ENCODE data around the gene INPP4A.
A peak's percentile ranks its signal among the peaks of the same experiment; 100 is the strongest.
"Not testable (repeated sequence)": the region's sequence is repeated elsewhere in the genome, so short reads cannot be mapped to it uniquely, and the experiment has no call there.

The INPP4A gene

DNA sequence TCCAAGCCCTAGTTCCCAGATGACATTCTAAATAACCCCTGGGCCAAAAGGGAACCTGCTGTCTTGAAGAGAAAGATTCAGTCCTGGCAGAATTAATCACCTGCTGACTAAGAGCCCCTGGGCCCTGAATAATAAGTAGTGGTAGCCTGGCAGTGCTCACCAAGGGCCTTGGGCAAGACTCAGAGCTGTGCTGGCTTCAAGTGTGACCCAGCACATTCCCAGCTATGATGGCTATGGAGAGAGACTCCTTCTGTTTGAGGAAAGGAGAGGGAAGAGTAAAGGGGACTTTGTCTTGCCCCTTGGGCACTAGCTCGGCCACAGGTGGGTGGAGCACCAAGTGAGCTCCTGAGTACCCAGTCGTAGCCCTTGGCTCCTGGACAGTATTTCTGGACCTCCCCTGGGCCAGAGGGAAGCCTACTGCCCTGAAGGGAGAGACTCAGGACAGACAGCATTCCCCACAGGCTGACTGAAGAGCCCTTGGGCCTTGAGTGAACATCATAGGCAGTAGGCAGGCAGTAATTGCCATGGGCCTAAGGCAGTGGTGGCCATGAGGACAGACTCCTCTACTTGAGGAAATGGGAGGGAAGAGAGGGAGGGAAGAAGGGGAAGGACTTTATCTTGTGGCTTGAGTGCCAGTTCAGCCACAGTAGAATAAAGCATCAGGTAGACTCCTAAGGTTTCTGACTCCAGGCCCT, 40.0 kb upstream of the INPP4A start:
- H3K4me3 ChIP-seq (ENCODE audit: low read depth, low read length), result no peak overlapping the region
- no peak for DNase-seq
- no peaks in the 10 kb centered on the region for H3K36me3 ChIP-seq (replicated peaks)
- H3K27me3 ChIP-seq (replicated peaks), result no peaks in the 10 kb centered on the region
- TF ChIP-seq, protein P1, sequence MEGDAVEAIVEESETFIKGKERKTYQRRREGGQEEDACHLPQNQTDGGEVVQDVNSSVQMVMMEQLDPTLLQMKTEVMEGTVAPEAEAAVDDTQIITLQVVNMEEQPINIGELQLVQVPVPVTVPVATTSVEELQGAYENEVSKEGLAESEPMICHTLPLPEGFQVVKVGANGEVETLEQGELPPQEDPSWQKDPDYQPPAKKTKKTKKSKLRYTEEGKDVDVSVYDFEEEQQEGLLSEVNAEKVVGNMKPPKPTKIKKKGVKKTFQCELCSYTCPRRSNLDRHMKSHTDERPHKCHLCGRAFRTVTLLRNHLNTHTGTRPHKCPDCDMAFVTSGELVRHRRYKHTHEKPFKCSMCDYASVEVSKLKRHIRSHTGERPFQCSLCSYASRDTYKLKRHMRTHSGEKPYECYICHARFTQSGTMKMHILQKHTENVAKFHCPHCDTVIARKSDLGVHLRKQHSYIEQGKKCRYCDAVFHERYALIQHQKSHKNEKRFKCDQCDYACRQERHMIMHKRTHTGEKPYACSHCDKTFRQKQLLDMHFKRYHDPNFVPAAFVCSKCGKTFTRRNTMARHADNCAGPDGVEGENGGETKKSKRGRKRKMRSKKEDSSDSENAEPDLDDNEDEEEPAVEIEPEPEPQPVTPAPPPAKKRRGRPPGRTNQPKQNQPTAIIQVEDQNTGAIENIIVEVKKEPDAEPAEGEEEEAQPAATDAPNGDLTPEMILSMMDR (IDR thresholded peaks at IDR 0.05; ENCODE audit: low read depth, low read length, missing control alignments), result no peak
- H3K27ac ChIP-seq, result no peak overlapping the region
- in situ Hi-C loops (cut with HindIII; ENCODE audit: low pct_ligation_motif_present, low sequenced_read_pairs), result no loop called here

- no peak for DNase-seq
- Histone ChIP-seq H3K27me3 (replicated peaks) (no peaks in the 10 kb centered on the region), H3K27ac (no peak overlapping the region), H3K36me3 (replicated peaks) (no peaks in the 10 kb centered on the region), H3K4me3 (ENCODE audit: low read depth, low read length) (no peak overlapping the region)
- in situ Hi-C loops (cut with HindIII; ENCODE audit: low pct_ligation_motif_present, low sequenced_read_pairs), result no loop called here
- TF ChIP-seq, protein P1 (IDR thresholded peaks at IDR 0.05; ENCODE audit: low read depth, low read length, missing control alignments), result no peak
Measured at GRCh38 chr2:98405301-98405700, 39.4 kb upstream of the INPP4A start.

GRCh38 chr2:98408155-98408554, 36.5 kb upstream of the INPP4A start:
- DNase-seq, result no peak
- Histone ChIP-seq H3K4me3 (ENCODE audit: low read depth, low read length) (no peak overlapping the region), H3K36me3 (replicated peaks) (no peaks in the 10 kb centered on the region), H3K27ac (no peak overlapping the region), H3K27me3 (replicated peaks) (no peaks in the 10 kb centered on the region)
- in situ Hi-C loops (cut with HindIII; ENCODE audit: low pct_ligation_motif_present, low sequenced_read_pairs), result no loop called here
- TF ChIP-seq, protein P1 (IDR thresholded peaks at IDR 0.05; ENCODE audit: low read depth, low read length, missing control alignments), result no peak

DNA sequence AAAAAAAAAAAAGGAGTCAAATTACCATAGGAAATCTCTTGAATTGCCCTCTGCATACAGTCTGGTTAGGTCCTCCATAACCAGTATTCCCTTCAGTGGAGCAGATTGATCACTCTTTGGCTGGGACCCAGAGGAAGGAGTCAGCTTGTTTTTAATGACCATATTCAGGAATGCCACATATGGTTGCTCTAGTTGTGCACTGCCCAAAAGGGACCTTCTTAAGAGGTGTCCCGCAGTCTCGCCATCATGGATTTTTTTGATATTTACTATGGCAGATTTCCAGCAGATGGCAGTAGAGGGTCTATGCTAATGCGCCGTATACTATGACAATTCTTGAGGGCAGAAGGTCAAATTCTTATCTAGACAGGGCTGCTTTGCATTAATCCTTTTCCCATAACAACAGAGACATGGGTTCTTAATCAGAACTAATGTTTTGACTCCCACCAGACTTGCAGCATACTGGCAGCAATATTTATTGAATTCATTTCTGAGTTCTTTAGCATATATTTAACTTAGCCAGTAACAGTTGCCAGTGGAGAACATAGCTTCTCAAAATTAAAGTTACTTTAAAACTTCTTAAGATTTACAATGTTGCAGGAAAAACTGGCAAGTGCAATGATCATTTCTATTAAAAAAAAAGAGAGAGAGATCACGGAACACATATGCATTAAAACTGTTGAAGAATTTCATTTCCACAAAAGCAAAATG, 31.8 kb upstream of the INPP4A start:
- H3K4me3 ChIP-seq (ENCODE audit: low read depth, low read length), result no peak overlapping the region
- no peaks in the 10 kb centered on the region for H3K36me3 ChIP-seq (replicated peaks)
- no peak overlapping the region for H3K27ac ChIP-seq
- in situ Hi-C loops (cut with HindIII; ENCODE audit: low pct_ligation_motif_present, low sequenced_read_pairs), result no loop called here
- peak; percentile 61 for DNase-seq
- TF ChIP-seq, protein P1 (IDR thresholded peaks at IDR 0.05; ENCODE audit: low read depth, low read length, missing control alignments), result peak; percentile 81
- no peaks in the 10 kb centered on the region for H3K27me3 ChIP-seq (replicated peaks)

GRCh38 chr2:98414246-98414645, 30.4 kb upstream of the INPP4A start:
- H3K4me3 ChIP-seq (ENCODE audit: low read depth, low read length); H3K27ac ChIP-seq; in situ Hi-C loops (cut with HindIII; ENCODE audit: low pct_ligation_motif_present, low sequenced_read_pairs); H3K27me3 ChIP-seq (replicated peaks); DNase-seq; H3K36me3 ChIP-seq (replicated peaks): not testable (repeated sequence)

DNA sequence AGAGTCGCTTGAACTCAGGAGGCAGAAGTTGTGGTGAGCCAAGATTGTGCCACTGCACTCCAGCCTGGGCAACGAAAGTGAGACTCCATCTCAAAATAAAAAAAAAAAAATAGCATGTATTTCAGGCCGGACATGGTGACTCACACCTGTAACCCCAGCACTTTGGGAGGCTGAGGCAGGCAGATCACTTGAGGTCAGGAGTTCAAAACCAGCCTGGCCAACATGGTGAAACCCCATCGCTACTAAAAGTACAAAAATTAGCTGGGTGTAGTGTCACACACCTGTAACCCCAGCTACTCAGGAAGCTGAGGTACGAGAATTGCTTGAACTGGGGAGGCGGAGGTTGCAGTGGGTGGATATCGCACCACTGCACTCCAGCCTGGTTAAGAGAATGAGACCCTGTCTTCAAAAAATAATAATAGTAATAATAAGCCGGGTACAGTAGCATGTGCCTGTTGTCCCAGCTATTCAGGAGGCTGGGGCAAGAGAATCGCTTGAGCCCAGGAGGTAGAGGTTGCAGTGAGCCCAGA, 28.9 kb upstream of the INPP4A start:
- H3K27ac ChIP-seq; DNase-seq; H3K27me3 ChIP-seq (replicated peaks); in situ Hi-C loops (cut with HindIII; ENCODE audit: low pct_ligation_motif_present, low sequenced_read_pairs); H3K36me3 ChIP-seq (replicated peaks); H3K4me3 ChIP-seq (ENCODE audit: low read depth, low read length): not testable (repeated sequence)
